Astrocyte (in vitro differentiated cells and primary cell): Measurements from ENCODE around the gene SCYGR2. TPM values are rescaled to one million over a fixed set of nuclear protein-coding genes. Genes with fewer than 3 reads are reported as not detected.

ENCODE experiments used
- DNase-seq: peaks from one replicate; pipeline ENCODE4 v3.0.0-alpha.2; 2010; ENCODE audit warnings: low read depth
- FAIRE-seq: peaks from 2 replicates; lab custom pipeline; 2011; peaks lifted over from hg19 to GRCh38; lab: Jason Lieb, UNC
- H2AFZ ChIP-seq: 2 replicates; pipeline ENCODE4 v1.6.0; 2012; ENCODE audit warnings: low read depth, low read length, inconsistent platforms
- H3K27ac ChIP-seq: 2 replicates; pipeline ENCODE4 v1.5.1; 2011; ENCODE audit warnings: low read depth, low read length, inconsistent platforms
- H3K27me3 ChIP-seq: 2 replicates; pipeline ENCODE4 v1.6.0; 2011; ENCODE audit warnings: low read length, inconsistent platforms; ENCODE audit not compliant: insufficient read depth
- H3K36me3 ChIP-seq: 2 replicates; pipeline ENCODE4 v1.5.1; 2011; ENCODE audit warnings: low read length, inconsistent platforms; ENCODE audit not compliant: insufficient read depth
- H3K4me1 ChIP-seq: 2 replicates; pipeline ENCODE4 v1.5.1; 2011; ENCODE audit warnings: low read length, inconsistent platforms; ENCODE audit not compliant: insufficient read depth
- H3K4me2 ChIP-seq: 2 replicates; pipeline ENCODE4 v1.6.0; 2012; ENCODE audit warnings: low read length, inconsistent platforms
- H3K4me3 ChIP-seq: 2 replicates; pipeline ENCODE4 v1.5.1; 2011; ENCODE audit warnings: low read depth, mild to moderate bottlenecking, low read length, inconsistent platforms; ENCODE audit not compliant: insufficient read depth
- H3K79me2 ChIP-seq: 2 replicates; pipeline ENCODE4 v1.6.0; 2012; ENCODE audit warnings: mild to moderate bottlenecking, low read length, inconsistent platforms; ENCODE audit not compliant: insufficient read depth
- H3K9ac ChIP-seq: 2 replicates; pipeline ENCODE4 v1.6.0; 2012; ENCODE audit warnings: mild to moderate bottlenecking, low read length, inconsistent platforms
- H3K9me3 ChIP-seq: 2 replicates; pipeline ENCODE4 v1.5.1; 2012; ENCODE audit warnings: low read depth, mild to moderate bottlenecking, low read length, inconsistent platforms; ENCODE audit not compliant: insufficient read depth
- H4K20me1 ChIP-seq: 2 replicates; pipeline ENCODE4 v1.6.0; 2012; ENCODE audit warnings: low read length, inconsistent platforms; ENCODE audit not compliant: insufficient read depth
- H3K27ac Mint-ChIP-seq: one replicate; pipeline ENCODE4 v1.8.0; 2021; ENCODE audit warnings: mild to moderate bottlenecking, mixed read lengths; ENCODE audit not compliant: unreplicated experiment
- H3K27me3 Mint-ChIP-seq: one replicate; pipeline ENCODE4 v1.8.0; 2021; ENCODE audit warnings: low read depth, mixed read lengths; ENCODE audit not compliant: unreplicated experiment
- H3K36me3 Mint-ChIP-seq: one replicate; pipeline ENCODE4 v1.8.0; 2021; ENCODE audit warnings: low read depth, mixed read lengths; ENCODE audit not compliant: unreplicated experiment
- H3K4me1 Mint-ChIP-seq: one replicate; pipeline ENCODE4 v1.8.0; 2021; ENCODE audit warnings: low read depth, mixed read lengths; ENCODE audit not compliant: unreplicated experiment
- H3K4me3 Mint-ChIP-seq: one replicate; pipeline ENCODE4 v1.8.0; 2021; ENCODE audit warnings: mild to moderate bottlenecking, moderate library complexity, mixed read lengths; ENCODE audit not compliant: unreplicated experiment
- H3K9me3 Mint-ChIP-seq: one replicate; pipeline ENCODE4 v1.8.0; 2021; ENCODE audit warnings: mild to moderate bottlenecking, mixed read lengths; ENCODE audit not compliant: unreplicated experiment
- EZH2 ChIP-seq: IDR thresholded peaks from 2 replicates; pipeline ENCODE4 v1.6.1; 2012; ENCODE audit warnings: mild to moderate bottlenecking, low read length, inconsistent platforms; ENCODE audit not compliant: insufficient read depth
- total RNA-seq: library from RNA; stranded (reverse); gene quantifications from 2 replicates; pipeline ENCODE4 v1.2.1, GENCODE V29; 2021
- TF ChIP-seq, protein P1 (sequence below): IDR thresholded peaks from 2 replicates; pipeline ENCODE4 v1.5.1; 2011; ENCODE audit warnings: low read depth, mild to moderate bottlenecking, inconsistent platforms, low read length, moderate library complexity; ENCODE audit not compliant: insufficient read depth

SCYGR2 gene
- total RNA-seq, 1 donor from 2014 or later = not detected

DNA sequence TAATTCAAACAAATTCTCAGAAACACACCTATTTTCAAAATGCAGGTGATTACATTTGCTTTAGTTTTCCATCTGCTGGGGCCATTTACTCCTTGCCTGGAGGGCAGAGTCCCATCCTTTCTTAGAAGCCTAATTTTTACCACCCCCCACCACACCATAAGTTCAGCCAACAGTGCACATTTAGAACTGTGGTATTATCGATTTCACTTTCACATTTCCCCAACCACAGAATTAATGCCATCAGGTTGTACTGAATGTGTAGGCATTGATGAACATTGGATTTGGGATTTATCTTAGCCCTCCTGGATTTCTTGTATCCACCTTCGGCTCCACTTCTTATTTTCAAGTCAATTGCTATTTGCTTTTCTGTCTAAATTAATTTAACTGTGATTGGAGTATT lies 11.4 kb downstream of the SCYGR2 start:
- Mint-ChIP-seq H3K27me3 (peaks cover 5% of the 10 kb centered on the region), H3K27ac (no peak overlapping the region), H3K36me3 (no peaks in the 10 kb centered on the region), H3K4me3 (no peak overlapping the region), H3K9me3 (no peaks in the 10 kb centered on the region), H3K4me1 (peaks cover 4% of the 10 kb centered on the region)
- H4K20me1 ChIP-seq = no peaks in the 10 kb centered on the region
- H3K79me2 ChIP-seq = no peaks in the 10 kb centered on the region
- no peaks in the 10 kb centered on the region for H3K27me3 ChIP-seq
- no peak overlapping the region for H3K4me3 ChIP-seq
- H3K9me3 ChIP-seq = no peaks in the 10 kb centered on the region
- H3K36me3 ChIP-seq = no peaks in the 10 kb centered on the region
- no peak overlapping the region for H3K4me2 ChIP-seq
- H3K9ac ChIP-seq = no peak overlapping the region
- no peaks in the 10 kb centered on the region for H3K4me1 ChIP-seq
- FAIRE-seq (no peak), DNase-seq (no peak)
- TF ChIP-seq, protein P1, sequence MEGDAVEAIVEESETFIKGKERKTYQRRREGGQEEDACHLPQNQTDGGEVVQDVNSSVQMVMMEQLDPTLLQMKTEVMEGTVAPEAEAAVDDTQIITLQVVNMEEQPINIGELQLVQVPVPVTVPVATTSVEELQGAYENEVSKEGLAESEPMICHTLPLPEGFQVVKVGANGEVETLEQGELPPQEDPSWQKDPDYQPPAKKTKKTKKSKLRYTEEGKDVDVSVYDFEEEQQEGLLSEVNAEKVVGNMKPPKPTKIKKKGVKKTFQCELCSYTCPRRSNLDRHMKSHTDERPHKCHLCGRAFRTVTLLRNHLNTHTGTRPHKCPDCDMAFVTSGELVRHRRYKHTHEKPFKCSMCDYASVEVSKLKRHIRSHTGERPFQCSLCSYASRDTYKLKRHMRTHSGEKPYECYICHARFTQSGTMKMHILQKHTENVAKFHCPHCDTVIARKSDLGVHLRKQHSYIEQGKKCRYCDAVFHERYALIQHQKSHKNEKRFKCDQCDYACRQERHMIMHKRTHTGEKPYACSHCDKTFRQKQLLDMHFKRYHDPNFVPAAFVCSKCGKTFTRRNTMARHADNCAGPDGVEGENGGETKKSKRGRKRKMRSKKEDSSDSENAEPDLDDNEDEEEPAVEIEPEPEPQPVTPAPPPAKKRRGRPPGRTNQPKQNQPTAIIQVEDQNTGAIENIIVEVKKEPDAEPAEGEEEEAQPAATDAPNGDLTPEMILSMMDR = no peak
- no peak for TF ChIP-seq EZH2
- H3K27ac ChIP-seq = no peak overlapping the region
- H2AFZ ChIP-seq = no peak overlapping the region

DNA sequence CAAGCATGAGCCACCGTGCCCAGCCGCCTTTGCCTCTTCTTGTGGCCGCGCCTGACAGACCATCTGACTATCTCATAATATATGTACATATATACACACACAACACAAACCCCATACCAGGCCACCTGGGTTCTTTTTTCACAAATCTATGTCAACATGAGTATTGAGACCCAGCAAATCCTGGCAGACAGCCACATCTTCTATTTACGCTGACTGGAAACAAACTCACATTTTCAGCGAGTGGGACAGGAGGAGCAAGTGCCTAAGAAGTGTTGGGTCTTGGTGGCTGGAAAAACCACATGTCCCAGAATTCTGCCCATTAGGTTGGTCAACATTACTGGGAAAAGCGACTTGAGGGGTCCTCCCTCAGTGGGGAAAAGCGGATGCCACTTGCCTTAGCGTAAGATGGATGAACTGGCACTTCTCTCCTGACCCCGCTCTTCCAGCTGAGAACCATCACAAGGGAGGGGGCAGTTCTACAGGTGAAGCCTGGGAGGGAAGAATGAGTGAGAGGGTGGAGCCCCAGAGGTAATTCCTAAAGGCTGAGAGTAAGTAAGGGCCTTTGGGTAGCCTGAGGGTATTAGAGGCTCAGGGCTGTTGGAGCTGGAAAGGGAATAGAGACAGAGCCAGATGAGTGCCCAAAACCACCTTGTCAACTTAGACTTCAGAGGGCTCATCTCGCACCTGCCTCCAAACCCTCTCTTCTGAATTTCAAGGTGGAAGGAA lies 14.0 kb downstream of the SCYGR2 start:
- DNase-seq (no peak), FAIRE-seq (no peak)
- no peaks in the 10 kb centered on the region for H3K36me3 ChIP-seq
- no peak overlapping the region for H3K27ac ChIP-seq
- Mint-ChIP-seq H3K36me3 (no peaks in the 10 kb centered on the region), H3K27me3 (peaks cover 15% of the 10 kb centered on the region), H3K27ac (no peak overlapping the region), H3K4me1 (peaks cover 4% of the 10 kb centered on the region), H3K4me3 (no peak overlapping the region), H3K9me3 (no peaks in the 10 kb centered on the region)
- H2AFZ ChIP-seq = no peak overlapping the region
- no peaks in the 10 kb centered on the region for H3K4me1 ChIP-seq
- no peaks in the 10 kb centered on the region for H3K27me3 ChIP-seq
- no peak overlapping the region for H3K9ac ChIP-seq
- H3K79me2 ChIP-seq = no peaks in the 10 kb centered on the region
- no peak overlapping the region for H3K4me2 ChIP-seq
- no peaks in the 10 kb centered on the region for H3K9me3 ChIP-seq
- H3K4me3 ChIP-seq = no peak overlapping the region
- no peak for TF ChIP-seq EZH2
- TF ChIP-seq, protein P1 = no peak
- H4K20me1 ChIP-seq = no peaks in the 10 kb centered on the region

DNA sequence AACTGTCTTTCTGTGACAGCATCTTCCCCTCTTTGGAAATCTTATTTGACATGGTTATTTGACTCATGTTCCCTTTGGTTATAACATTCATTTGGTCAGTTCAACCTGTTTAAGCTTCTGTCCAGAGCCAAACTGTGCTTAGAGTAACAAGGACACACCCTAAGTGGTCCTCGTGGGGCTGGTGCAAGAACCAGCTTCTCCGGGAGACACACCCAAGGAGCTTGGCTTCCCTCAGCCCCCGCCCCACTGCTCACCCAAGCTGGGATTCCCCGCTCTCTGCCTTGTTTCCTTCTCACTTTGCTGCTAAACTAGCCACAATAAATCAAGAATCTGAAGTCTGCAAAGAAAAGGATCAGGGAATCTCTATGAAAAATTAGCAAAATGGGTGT lies 14.6 kb downstream of the SCYGR2 start:
- Mint-ChIP-seq H3K36me3 (no peaks in the 10 kb centered on the region), H3K4me1 (peaks cover 3% of the 10 kb centered on the region), H3K4me3 (no peak overlapping the region), H3K27me3 (peaks cover 17% of the 10 kb centered on the region), H3K27ac (no peak overlapping the region), H3K9me3 (no peaks in the 10 kb centered on the region)
- no peak overlapping the region for H3K4me3 ChIP-seq
- TF ChIP-seq, protein P1 = no peak
- H3K27me3 ChIP-seq = no peaks in the 10 kb centered on the region
- H3K4me1 ChIP-seq = no peaks in the 10 kb centered on the region
- H2AFZ ChIP-seq = no peak overlapping the region
- H3K79me2 ChIP-seq = no peaks in the 10 kb centered on the region
- DNase-seq (no peak), FAIRE-seq (no peak)
- no peak overlapping the region for H3K4me2 ChIP-seq
- no peaks in the 10 kb centered on the region for H3K36me3 ChIP-seq
- no peak overlapping the region for H3K27ac ChIP-seq
- H3K9me3 ChIP-seq = no peaks in the 10 kb centered on the region
- no peaks in the 10 kb centered on the region for H4K20me1 ChIP-seq
- no peak overlapping the region for H3K9ac ChIP-seq
